ENCODE measurements around the gene PTPDC1.
"Not testable (repeated sequence)": the region's sequence is repeated elsewhere in the genome, so short reads cannot be mapped to it uniquely, and the experiment has no call there.

Gene PTPDC1

DNA sequence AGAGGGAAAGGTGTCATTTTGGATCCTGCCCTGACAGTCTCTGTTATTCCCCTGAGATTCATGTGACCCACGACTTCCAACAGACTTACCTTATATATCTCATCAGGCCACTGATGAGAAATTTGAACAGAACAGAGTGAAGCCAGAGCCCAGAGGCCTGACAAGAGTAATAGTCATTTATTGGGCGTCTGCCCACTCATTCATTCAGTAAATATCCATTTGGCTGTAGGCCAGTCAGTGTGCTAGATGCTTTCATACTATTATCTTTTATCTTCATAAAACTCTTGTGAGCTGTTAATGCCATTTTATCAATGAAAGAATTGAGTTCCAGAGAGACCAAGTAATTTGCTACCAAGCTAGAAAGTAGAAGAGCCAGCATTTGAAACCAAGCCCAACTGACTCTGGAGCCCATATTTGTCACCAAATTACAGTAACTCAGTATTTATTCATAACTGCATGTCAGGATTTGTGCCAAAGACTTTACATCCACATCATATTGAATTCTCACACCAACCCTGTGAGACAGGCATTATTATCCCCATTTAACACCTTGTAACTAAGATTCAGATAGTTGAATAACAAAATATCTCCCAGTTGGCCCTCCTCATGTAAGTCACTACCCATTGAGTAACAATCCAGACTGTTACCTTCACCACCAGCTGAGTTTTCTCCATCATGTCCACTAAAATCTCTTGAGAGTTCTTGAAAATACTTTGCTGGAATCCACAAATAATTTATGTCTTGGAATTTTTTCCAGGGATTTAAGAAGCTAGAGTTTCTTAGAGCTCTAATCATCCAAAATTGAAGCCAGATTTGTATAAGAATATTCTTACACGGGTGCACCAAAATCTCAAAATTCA lies 2.5 kb downstream of the PTPDC1 start:
- DNase-seq (ENCODE audit: low spot score): no peak

DNA sequence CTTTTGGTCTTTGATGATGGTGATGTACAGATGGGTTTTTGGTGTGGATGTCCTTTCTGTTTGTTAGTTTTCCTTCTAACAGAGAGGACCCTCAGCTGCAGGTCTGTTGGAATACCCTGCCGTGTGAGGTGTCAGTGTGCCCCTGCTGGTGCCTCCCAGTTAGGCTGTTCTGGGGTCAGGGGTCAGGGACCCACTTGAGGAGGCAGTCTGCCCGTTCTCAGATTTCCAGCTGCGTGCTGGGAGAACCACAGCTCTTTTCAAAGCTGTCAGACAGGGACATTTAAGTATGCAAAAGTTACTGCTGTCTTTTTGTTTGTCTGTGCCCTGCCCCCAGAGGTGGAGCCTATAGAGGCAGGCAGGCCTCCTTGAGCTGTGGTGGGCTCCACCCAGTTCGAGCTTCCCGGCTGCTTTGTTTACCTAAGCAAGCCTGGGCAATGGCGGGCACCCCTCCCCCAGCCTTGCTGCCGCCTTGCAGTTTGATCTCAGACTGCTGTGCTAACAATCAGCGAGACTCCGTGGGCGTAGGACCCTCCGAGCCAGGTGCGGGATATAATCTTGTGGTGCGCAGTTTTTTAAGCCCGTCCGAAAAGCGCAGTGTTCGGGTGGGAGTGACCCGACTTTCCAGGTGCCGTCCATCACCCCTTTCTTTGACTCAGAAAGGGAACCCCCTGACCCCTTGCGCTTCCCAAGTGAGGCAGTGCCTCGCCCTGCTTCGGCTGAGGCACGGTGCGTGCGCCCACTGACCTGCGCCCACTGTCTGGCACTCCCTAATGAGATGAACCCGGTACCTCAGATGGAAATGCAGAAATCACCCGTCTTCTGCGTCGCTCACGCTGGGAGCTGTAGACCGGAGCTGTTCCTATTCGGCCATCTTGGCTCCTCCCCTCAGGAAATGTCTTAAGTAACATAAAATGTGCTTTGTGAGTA lies 10.2 kb downstream of the PTPDC1 start:
- not testable (repeated sequence) for DNase-seq (ENCODE audit: low spot score)

DNA sequence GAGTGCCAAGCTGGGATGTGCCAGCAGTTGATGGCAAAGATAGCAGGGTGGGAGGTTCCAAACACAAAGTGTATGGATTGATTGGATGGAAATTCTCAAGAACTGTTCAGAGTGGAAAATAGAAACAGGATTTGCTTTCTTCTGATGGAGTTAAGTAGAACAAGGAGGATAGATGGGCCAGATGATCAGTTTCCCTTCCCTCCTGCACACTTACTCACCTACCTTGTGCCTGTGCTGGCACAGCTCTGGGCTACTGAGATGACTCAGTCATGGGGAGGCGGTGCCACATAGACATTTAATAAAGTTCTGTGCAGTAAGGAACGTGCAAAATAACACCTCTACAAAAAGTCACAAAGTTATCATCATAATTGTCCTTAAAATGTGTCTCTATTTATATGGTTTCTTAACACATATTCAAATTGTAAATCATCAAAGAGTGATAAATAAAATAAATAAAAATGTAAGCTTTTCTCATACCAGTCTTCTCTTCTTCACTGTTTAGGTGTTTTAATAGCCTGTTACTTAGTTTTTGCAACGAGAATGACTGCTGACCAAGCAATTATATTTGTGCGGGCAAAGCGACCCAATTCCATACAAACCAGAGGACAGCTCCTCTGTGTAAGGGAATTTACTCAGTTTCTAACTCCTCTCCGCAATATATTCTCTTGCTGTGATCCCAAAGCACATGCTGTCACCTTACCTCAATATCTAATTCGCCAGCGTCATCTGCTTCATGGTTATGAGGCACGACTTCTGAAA lies 12.7 kb downstream of the PTPDC1 start:
- no peak for DNase-seq (ENCODE audit: low spot score)

DNA sequence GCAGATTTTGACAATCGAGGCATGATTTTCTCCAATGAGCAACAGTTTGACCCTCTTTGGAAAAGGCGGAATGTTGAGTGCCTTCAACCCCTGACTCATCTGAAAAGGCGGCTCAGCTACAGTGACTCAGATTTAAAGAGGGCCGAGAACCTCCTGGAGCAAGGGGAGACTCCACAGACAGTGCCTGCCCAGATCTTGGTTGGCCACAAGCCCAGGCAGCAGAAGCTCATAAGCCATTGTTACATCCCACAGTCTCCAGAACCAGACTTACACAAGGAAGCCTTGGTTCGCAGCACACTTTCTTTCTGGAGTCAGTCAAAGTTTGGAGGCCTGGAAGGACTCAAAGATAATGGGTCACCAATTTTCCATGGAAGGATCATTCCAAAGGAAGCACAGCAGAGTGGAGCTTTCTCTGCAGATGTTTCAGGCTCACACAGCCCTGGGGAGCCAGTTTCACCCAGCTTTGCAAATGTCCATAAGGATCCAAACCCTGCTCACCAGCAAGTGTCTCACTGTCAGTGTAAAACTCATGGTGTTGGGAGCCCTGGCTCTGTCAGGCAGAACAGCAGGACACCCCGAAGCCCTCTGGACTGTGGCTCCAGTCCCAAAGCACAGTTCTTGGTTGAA lies 13.6 kb downstream of the PTPDC1 start:
- no peak for DNase-seq (ENCODE audit: low spot score)

DNA sequence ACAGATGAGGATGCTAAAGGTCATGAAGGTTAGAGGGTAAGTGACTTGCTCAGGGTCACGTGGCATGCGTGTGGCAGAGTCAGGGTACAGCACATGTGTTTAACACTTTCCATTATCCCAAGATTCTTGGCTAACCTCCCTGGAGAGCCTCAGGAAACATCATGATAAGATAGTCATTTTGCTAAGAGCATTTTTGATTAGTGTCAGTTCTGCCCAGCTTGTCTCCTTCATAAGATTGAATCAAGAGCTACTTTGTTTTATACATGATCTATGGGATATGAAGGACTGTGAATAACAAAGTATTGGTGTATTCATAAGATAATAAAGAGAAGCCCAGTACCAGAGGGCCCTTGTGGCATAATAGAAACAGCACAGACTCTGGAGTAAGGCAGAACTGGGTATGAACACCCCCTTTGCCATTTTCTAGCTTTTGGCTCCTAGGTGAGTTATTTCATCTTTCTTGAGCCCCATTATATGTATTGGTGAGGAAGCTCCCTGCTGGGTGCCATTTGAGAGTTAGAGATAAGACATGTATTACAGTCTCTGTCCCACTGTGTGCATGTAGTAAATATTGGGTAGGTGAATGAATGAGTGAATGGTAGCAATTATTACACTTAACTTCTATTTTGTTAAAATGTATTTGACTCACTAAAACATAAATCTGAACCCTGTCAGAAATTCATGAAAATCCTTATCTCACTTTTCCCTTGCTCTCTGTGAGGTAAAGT lies 16.1 kb downstream of the PTPDC1 start:
- DNase-seq (ENCODE audit: low spot score): no peak

DNA sequence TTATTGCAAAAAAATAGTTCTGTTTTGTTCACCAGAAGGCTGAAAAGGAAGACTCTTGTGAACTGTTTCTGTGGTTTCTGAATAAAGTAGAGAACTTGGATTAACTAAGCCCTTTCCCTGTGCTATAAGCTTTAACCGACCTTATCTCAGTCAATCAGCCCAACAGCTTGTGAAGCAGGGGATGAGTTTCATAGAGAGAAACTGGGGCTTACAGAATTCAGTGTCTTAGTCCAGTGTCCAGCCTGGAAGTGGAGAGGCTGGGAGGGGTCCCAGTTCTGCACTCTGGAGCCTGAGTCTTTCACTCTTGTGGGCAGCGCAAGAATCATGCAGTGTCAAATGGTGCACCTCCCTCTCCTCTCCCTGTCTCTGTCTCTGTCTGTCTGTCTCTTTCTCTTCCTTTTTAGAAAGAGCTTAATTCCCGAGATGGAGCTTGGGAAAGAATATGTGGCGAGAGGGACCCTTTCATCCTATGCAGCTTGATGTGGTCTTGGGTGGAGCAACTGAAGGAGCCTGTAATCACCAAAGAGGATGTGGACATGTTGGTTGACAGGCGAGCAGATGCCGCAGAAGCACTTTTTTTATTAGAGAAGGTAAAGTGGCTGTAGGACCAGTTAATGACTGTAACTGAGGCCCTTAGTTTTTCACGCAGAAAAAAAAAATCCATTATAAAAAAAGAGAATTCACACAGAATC lies 17.0 kb downstream of the PTPDC1 start:
- no peak for DNase-seq (ENCODE audit: low spot score)

DNA sequence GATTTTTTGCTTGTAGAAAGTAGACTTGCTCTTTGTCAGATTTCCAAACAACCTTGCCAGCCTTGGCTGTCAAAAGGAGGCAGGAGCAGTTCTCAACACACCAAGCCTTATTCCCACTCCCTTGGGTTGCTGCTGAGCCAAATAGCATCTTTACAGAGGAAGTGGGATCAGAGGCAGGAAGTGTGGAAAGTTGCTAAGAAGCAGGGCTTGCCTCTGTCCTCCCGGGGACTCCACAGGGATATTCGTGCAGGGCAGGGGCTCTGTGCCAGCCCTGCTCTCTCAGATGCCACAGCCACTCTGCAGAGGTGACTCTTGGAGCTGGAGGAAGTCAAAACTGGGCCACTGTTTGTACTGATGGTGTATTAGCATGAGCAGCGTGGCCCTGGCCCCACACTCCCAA lies 24.3 kb downstream of the PTPDC1 start:
- no peak for DNase-seq (ENCODE audit: low spot score)

DNA sequence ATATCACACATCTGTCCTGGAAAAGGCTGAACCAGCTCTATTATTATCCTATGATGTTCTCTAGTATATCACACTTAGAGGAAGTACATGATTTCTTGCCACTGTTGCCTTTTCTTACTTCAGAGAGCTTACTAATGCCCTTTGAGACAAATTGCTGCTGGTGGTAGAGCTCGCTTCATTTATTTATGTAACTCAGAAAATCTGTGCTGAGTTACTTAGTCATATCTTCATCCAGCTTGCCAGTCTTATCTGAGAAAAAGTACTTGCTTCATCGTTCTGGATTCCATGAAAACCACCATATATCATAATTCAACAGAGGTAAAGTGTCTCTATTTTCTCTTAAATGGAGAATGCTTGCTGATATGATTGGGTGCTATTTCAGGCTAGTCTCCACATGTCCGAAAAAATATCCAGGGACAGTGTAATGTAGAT lies 26.6 kb downstream of the PTPDC1 start:
- DNase-seq (ENCODE audit: low spot score): no peak

DNA sequence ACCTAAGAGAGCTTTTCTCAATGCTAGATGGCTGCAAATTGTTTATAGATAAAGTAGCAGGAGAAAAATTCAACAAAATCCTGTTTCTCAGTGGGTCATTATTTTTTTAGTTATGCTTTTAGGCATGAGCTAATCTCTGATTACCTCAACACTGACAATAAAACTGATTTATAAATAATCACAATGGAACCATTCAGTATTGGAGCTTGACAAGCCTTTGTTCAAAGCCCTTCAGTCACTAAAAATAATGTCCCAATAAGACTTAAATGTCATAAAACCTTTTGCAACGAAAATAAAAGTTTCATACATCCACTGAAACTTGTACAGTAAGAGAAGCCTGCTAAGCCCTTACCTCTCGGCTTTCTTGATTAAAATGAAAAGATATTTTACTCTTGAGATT lies 27.2 kb downstream of the PTPDC1 start:
- DNase-seq (ENCODE audit: low spot score): no peak

DNA sequence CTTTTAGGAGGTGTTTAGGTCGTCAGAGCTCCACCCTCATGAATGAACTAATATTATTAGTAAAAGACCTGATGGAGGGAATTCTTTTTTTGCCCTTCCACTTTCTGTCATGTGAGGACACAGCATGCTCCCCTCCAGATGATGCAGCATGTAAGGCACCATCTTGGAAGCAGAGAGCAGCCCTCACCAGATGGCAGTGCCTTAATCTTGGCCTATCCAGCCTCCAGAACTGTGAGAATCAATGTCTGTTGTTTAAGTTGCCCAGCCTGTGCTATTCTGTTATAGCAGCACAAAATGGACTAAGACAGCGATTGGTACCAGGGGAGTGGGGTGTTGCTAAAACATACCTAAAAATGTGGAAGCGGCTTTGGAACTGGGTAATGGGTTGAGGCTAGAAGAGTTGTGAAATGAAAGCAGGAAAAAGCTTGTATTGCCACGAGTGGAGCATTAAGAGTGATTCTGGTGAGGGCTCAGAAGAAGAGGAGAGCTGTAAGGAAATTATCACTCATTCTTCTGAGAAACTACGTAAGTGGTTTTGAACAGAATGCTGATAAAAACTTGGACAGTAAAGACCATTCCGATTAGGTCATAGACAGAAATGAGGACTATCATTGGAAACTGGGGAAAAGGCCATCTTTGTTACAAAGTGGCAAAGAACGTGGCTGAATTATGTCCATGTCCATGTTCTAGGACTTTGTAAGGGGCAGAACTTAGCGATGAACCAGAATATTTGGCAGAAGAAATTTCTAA lies 28.6 kb downstream of the PTPDC1 start:
- no peak for DNase-seq (ENCODE audit: low spot score)

DNA sequence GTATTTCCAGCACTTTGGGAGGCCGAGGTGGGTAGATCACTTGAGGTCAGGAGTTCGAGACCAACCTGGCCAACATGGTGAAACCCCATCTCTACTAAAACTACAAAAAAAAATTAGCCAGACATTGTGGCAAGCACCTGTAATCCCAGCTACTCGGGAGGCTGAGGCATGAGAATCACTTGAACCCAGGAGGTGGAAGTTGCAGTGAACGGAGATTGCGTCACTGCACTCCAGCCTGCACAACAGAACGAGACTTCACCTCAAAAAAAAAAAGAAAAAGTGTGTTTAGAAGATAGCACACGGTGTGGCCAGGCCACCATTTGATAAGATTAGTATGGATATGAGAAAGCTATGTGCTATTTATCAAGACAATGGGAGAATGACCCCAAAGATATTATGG lies 35.8 kb downstream of the PTPDC1 start:
- not testable (repeated sequence) for DNase-seq (ENCODE audit: low spot score)

DNA sequence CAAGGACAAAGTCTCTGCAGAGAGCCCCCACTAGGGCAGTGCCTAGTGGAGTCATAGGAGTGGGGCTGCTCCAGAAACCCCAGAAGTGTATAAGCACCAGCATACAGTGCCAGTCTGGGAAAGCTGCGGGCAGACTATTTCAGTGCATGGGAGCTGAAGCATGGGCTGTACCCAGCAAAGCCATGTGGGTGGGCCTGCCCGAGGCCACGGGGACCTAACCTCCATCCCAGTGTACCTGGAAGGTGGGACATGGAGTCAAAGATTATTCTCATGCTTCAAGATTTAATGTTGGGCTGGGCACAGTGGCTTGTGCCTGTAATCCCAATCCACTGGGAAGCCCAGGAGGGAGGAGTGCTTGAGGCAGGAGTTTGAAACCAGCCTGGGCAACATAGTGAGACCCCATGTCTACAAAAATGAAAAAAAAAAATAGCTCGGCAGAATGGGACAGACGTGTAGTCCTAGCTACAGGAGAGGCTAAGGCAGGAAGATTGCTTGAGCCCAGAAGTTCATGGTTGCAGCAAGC lies 36.7 kb downstream of the PTPDC1 start:
- DNase-seq (ENCODE audit: low spot score): no peak

DNA sequence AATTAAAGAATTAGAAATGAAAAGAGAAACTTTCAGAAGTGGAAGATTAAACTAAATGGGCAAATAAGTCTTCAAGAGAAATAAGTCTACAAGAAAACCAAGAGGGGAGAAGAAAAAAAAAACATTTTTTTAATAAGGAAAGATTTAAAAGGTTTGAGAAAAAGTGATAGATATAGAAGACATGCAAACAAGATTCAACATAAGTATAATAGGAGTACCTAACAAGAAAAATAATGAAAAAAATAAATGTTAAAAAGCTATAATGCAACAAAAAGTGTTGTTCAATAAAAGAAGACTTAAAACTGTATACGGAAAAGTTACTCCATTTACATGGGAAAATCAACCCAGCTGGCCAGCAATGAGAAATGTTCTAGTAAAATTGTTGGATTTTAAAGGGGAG lies 42.6 kb downstream of the PTPDC1 start:
- DNase-seq (ENCODE audit: low spot score): no peak

DNA sequence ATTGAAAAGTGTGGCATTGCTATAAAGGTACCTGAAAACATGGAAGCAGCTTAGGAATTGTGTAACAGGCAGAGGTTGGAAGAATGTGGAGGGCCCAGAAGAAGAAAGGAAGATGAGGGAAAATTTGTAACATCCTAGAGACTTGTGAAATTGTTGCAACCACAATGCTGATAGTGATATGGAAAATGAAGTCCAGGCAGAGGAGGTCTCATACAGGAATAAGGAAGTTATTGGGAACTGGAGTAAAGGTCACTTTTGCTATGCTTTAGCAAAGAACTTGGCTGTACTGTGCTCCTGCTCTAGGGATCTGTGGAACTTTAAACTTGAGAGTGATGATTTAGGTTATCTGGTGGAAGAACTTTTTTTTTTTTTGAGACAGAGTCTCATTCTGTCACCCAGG lies 43.5 kb downstream of the PTPDC1 start:
- DNase-seq (ENCODE audit: low spot score): no peak

DNA sequence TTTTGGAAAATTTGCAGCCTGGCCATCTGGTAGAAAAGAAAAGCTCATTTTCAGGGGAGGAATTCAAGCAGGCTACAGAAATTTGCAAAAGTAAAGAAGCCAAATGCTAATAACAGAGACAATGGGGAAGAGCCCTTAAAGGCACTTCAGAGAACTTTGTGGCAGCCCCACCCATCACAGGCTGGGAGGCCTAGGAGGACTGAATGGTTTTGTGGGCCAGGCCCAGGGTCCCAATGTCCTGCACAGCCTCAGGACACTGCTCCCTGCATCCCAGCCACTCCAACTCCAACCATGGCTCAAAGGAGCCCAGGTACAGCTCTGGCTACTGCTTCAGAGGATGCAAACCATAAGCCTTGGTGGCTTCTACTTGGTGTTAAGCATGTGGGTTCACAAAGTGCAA lies 44.3 kb downstream of the PTPDC1 start:
- no peak for DNase-seq (ENCODE audit: low spot score)

DNA sequence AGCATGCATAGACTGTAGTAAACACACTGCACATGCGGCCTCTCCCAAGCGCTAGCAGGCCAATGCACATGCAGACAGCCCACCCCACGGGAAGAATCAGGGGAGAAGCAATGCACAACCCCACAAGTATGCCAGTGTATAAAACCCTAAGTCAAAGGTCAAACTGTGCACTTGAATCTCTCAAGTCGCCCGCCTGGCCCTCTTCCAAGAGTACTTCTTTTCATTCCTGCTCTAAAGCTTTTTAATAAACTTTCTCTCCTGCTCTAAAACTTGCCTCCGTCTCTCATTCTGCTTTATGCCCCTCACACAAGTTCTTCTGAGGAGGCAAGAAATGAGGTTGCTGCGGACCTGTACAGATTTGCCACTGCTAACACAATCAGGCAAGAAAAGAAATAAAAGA lies 50.4 kb downstream of the PTPDC1 start:
- DNase-seq (ENCODE audit: low spot score): no peak

DNA sequence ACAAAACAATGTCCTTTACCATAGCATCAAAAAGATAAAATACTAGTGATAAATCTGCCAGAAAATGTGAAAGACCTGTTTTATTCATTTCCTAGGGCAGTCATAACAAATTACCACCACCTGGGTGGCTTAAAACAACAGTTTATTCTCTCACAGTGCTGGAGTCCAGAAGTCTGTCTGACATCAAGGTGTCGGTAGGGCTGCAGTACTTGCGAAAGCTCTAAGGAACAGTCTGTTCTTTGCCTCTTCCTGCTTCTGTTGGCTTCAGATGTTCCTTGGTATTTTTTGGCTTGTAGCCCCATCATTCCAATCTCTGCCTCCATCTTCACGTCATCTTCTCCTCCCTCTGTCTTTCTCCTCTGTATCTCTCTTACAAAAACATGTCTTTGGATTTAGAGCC lies 51.0 kb downstream of the PTPDC1 start:
- no peak for DNase-seq (ENCODE audit: low spot score)

DNA sequence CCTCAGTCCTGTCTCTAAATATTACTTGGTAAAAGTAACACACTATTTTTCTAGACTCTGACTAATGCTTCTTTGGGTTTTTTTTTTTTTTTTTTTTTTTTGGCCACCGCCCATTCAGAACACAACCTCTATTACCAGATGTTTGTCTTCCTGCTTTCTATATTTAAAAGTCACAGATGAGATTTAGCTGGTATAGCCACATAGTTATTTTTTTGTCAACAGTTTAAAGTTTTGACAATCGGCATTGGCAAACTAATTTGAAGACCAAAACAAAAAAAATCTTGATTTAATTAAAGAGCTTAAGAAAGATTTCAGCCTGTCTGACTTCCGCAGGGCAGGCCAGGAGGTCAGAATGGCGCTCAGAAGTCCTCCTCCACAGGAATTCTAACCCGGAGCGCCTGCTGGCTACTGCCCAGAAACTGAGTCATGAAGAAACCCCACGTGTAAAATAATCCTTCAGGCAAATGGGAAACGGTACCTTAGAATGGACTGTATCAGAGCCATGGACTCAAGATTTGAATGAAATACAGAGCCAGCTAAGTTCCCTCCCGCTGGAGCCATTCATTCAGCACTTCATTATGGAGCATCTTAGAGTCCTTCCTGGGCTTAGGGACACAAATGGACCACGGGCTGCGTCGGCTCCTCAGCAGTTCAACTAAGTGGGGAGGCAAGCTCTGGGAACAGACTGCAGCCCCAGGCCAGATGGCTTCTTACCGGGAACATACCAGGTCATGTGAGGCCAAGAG lies 55.6 kb downstream of the PTPDC1 start:
- DNase-seq (ENCODE audit: low spot score): no peak

DNA sequence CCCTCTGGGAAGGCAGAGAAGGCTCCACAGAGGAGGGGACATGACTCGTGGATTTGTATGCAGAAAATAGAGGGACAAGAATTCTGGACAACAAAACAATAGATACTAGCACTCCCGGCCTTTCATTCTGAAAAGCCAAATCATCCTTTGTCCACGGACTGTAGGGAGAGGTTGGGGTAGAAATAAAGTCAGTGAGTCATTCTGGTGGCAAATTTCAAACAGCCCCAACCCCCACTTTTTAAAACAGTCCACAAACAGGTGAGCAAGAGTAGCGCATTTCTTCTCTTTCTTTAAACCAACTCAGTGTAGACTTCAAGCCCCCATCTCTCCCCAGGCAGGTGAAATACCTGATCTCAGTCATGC lies 56.1 kb downstream of the PTPDC1 start:
- DNase-seq (ENCODE audit: low spot score): no peak
